GM19372 (cell line): ENCODE measurements around the gene NACC2.

Experiments
- ATAC-seq: cut with Tn5 transposase; IDR thresholded peaks from one replicate; pipeline ENCODE4 v1.9.1; 2021; ENCODE audit warnings: mild to moderate bottlenecking, low read depth, moderate library complexity; ENCODE audit not compliant: unreplicated experiment

NACC2 gene

DNA sequence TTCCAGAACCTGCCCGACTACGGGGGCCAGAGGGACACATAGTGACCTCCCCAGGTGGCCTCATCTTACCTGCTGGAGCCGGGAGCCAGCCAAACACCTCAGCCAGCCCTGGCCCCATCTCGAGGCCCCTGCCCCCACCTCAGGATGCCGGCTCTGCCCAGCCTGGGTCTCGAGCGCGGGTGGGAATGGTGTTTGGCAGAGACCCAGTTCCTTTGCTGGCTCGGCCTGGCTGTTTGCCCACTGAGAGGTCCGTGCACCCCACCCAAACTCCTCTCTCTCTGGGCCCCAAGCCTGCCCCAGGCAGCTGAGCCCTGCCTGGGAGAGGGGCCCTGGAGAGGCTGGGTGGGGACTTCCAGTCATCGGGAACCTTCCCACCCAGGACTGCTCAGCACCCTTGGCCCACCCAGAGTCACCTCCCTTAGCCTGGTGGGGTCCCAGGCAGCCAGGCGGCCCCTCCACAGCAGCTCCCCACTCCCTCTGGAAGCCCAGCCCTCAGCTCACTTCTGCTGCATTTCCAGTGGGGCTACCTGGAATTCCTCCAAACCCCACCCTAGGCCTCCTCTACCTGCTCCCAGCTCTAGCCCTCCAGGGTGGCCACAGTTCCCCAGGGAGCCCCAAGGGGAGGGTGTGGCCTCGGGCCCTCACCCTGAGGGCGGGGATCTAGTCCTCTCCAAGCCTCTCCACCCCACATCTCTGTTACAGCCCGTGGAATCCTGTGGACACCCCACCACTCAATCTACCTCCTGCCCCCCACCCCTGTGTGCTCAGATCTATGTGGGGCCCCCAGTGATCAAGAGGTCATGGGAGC lies 91.5 kb downstream of the NACC2 start:
- no peak for ATAC-seq

DNA sequence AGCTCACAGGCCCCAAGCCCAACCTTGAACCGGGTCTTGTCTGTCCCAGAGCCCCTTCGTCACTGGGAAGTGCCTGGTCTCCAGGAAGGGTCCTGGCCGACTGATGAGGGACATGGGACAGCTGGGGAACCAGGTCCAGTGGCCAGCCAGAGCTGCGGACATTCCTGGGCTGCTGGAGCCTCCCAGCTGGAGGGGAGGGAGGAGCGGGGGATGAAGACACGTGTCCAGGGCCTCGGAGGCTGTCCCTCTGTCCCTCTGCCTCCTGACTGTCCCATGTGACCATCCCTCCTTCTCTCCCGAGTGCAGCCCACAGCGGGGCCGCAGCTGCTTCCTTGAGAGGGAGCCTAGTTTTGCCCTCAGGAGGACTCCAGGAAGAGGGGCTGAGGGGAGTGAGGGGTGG lies 92.2 kb downstream of the NACC2 start:
- ATAC-seq: no peak

DNA sequence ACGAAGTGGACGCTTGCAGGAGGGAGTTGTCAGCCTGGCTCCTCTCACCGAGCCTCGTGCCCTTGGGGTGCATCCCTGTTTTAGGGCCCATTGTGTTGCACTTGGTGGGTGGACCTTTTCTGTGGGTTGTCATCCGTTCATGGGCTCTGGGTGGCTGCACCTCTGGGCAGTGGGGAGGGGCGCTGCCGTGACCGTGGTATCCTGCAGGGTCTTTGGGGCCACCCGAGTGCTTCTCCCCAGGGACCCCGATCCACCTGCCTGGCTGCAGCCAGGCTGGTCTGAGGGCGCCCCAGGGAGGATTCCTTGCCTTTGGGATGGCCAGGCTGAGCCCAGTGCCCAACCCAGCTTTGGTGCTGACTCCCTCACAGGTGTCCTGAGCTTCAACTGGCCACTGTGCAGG lies 92.9 kb downstream of the NACC2 start:
- ATAC-seq: no peak

DNA sequence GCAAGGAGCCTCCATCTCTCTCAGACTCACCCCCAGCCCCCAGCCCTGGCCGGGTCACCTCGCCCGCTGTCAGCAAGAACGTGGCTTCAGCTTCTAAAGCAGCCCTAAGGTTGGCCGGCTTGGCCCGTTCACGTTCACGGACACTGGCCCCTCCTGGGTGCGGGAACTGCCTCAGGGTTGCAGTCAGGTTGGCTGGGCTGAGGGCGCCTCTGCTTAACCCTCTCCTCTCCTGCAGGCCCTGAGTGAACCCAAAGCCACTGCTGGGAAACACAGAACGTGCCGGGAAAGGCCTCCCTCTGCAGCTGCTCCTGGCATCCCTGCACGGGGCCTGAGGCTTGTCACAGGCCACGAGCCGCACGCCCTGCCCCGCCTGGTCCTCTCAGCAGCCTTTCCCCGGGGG lies 93.9 kb downstream of the NACC2 start:
- ATAC-seq: no peak

DNA sequence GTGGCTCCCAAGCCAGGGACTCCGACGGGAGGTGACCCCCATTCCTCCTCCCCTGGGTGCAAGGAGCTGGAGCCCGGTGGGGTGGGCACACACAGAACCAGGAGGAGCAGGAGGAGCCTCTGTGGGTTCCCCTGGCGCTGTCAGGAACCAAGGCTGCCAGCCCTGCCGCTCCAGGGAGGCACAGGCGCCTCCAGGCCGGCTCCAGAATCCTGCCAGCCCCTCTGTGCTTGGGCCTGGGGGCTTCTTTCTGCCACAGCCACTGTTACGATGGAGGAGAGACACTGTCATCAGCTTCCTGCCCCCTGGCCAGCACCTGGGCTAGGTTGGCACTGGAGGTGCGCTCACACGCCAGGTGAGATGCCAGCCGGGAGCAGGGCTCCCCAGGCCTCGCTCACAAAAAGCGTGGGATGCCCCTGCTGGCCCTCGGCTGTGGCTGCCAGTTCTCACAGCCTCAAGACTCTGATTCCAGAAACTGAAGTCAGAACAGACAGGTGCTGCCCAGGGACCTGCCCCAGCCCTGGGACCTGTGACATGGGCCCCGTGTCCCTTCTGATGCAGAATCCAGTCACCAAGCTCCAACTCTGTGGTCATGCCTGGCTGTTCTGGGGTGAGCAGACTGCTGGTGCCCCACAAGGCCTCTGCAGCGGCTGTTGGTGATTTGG lies 96.5 kb downstream of the NACC2 start:
- no peak for ATAC-seq

DNA sequence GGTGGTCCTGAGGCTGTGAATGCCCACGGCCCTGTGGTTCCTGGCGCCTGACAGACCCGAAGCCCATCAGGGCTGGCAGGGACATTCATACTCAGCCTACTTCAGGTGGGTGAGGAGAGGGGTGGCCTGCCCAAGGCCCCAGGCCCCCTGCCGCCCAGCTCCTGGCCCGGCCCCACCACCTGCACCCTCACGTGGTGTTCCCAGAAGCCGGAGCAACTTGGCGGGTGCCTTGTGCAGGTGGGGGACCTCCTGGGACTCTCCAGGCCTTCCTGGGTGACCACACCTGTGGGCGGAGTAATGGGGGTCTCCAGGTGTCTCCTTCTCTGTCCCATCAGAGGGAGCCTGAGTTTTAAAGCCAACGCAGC lies 97.1 kb downstream of the NACC2 start:
- ATAC-seq: no peak

DNA sequence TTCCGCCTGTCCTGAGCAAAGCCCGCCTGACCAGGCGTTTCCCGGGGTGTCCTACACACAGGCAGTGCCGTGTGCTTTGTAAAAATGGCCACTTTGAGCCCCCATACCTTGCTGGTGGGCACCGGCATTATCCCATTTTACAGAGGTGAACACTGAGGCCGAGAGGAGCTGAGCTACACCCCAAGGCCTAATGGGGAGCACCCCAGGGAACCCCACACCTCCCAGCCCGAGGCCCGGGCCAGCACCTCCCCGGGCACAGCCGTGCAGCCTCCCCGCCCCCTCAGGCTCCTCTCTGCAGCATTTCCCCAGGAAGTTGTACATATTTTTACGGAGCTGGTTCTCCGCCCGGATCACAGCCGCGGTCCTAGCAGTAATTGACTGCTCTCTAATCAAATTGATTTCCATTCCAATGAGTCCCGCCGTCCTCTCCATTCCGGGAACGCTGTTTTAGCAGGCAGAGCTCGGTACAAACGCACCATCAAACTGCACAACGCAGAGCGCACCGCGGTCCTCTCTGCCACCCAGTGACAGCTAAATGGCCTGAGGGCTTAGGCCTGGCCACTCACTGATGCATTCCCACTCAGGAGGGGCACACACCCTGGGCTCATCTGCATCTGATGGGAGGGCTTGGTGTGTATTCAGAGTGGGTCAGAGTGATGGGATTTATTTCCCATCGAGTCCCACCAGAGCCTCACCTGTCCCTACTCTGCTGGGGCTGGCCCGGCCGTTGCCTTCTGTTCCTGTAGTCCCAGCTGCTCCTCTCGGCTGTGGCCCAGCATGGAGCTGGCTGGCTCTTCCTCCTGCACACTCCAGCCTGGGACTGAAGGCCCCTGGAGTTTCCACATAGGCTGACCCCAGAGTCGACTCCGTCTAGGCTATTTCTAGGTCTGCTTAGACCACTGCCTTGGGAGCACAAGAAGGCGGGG lies 97.7 kb downstream of the NACC2 start:
- no peak for ATAC-seq

DNA sequence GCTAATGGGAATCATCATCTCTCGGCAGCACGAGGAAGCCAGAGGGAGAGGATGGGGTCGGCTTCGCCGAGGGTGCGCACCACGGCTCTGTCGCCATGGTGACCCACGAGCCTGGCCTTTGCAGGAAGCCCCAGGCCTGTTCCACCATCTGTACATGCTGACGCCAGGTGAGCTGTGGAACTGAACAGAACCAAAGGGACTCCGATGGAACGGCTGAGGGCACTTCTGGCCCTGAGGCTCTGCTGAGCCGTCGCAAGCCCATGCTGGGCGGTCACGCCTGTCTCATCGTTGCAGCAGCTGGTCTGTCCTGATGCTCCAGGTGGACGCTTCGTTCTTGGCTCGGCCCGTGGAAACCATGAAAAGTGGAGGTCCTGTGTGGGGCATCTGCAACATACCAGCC lies 99.3 kb downstream of the NACC2 start:
- no peak for ATAC-seq

DNA sequence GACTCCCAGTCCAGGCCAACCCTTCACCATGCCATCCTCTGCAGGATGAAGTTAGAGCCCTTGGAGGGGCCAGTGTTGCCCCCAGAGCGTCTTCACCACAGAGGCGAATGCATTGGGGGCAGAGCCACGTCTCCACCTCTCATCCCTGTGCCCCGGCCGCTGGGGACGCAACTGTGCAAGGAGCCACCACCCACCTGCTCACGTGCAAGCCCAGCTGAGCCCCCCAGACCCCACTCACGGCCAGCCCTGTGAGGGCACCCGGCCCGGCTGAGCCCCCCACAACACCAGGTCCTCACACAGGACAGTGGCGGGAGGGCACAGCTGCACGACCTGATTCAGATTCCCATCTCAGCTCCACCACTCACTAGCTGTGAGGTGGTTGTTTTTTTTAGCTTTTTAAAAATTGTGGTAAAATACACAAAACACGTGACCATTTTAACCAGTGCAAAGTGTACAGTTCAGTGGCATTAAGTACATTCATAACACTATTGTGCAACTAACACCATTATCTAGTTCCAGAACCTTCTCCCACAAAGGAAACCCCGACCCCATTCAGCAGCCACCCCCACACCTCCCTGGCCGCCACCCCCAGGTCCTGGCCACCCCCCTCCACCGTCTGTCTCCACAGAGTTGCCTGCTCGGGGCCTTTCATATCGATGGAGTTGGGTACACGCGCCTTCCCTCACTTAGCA lies 100.4 kb downstream of the NACC2 start:
- ATAC-seq: no peak

DNA sequence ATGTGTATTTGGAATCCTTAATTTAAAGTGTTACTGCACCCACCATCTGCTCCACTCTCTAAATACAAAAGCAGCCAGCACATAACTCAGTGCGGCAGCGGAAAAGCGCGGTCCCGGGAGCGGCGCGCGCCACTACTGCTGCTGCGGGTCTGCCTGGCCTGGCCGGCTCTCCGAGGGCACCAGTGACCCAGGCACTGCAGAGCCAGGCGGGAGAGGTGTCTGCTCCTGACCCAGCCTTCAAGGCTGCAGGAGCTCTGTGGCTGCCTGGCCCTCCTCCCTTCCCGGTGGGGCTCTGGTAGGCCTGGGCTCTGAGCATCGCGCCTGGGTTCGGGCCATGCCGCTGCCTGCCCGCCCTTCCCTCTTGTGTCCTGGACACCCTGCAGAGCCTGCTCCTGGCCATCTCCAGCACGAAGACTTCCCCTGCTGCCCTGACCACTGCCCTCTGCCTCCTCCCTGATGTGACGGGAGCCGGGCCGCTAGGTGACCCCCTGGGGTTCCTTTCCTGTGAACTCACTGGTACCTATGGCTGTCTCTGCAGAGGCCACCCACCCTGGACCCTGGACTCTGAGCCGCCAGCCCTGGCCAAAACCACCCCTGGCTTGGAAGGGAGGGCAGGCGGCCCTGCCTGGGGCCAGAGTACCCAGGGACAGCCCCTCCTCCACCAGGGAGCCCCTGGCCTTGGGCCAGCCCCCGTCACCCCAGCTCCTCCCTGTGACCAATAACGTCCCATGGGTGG lies 101.2 kb downstream of the NACC2 start:
- no peak for ATAC-seq

DNA sequence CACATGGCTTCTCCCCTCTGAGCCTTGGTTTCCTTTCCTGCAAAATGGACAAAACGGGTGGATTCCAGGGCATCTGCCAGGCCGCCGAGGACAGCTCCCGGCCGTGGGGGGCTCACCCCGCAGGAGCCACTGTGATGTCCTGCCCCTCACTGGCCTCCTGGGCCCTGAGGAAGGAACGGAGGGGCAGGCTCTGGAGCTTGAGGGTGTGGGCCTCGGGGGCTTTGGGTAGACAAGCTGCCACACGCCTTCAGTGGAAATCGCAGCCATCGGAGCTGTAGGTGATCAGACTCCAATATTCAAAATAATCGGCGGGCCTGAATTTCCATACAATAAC lies 101.7 kb downstream of the NACC2 start:
- ATAC-seq: no peak

DNA sequence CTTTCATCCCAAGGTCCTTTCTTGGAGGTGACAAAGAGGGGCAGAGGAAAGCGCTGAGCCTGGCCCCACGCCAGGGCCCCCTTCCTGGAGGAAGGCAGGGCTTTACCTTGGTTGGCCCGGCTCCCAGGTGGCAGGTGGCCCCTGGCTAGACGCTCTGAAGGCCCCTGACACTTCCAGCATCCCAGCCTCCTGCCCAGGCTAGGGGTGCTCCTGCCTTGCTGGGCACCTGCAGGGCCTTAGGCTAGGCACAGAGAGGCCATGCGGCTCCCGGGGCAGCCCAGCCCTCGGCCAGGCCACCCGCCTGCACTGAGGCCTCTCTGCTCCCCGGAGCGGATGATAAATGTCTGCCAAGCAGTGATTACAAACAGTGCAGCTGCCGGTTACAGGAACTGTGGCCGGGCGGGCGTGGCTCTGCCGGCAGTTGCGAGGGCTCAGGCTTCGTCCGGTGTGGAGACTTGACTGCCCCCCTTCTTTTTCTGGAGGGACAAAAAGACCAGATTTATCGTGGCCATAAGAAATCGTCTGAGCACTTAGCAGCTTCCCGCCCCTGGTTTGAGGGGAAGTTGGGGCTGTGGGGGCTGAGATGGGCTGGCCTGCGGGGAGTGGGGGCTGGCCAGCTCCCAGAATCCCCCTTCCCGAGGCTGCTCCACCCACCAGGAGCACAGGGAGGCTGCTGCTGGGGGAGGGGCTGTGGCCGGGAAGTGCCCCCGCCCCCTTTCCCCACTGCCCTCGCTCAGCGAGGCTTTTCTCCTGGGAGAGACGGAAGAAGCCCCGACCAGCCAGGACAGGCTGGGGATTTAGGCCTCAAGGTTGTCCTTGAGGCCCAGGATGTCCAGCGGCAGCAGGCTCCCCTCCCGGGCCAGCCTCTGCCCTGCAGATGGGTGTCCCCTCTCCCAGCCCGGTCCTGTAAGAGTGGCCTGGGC lies 102.3 kb downstream of the NACC2 start:
- no peak for ATAC-seq

DNA sequence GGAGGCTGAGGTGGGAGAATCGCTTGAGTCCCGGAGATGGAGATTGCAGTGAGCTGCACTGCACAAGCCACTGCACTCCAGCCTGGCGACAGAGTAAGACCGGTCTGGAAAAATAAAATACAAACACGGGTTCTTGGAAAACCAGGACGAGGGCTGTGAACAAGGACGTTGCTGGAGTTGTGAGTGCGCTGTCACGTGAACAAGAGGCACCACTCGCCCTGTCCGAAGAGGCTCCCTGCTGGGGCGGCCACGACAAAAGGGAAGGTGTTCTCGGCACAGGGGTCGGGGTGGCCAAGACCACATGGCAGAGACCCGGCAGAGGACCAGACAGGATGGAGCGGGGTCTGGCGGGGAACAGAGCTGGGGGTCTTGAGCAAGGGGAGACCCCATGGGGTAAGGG lies 103.3 kb downstream of the NACC2 start:
- no peak for ATAC-seq

DNA sequence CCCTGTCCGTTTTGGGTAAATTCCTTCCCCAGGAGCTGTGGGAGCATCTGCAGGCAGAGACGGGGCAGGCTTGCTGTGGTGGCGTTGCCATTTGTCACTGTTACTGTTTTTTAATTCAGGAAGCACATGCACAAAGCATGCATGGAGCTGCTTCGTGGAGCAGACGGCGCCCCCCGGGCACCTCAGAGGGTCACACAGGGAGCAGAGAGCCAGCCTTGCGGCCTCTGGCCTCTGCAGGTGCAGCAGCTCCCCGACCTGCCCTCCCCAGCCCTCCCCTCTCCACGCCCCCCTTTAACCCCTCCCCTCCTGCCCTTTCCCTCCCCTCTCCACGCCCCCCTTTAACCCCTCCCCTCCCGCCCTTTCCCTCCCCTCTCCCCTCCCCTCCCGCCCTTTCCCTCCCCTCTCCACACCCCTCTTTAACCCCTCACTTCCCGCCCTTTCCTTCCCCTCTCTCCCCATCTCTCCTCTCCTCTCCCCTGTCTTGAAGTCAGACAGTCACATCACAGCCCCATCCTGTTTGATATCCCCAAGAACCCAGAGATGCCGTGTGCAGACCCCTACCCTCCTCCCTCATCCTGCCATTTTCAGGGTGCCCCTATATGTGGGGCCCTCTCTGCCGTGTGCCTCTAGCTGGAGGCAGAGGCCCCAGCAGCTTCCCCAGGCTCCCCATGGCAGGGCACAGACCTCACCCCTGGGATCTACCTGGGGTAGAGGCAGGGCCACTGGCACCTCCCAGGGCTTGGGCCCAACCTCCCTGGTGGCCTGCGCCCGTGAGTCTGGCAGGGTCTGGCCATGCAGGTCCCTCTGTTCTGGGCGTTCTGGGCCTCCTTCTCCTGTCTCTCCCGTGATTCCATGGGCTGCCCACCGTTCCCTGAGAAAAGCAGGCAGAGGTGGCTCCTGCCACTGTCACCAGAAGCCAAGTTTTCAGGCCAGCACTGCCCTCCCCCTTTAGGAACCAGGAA lies 104.3 kb downstream of the NACC2 start:
- no peak for ATAC-seq

DNA sequence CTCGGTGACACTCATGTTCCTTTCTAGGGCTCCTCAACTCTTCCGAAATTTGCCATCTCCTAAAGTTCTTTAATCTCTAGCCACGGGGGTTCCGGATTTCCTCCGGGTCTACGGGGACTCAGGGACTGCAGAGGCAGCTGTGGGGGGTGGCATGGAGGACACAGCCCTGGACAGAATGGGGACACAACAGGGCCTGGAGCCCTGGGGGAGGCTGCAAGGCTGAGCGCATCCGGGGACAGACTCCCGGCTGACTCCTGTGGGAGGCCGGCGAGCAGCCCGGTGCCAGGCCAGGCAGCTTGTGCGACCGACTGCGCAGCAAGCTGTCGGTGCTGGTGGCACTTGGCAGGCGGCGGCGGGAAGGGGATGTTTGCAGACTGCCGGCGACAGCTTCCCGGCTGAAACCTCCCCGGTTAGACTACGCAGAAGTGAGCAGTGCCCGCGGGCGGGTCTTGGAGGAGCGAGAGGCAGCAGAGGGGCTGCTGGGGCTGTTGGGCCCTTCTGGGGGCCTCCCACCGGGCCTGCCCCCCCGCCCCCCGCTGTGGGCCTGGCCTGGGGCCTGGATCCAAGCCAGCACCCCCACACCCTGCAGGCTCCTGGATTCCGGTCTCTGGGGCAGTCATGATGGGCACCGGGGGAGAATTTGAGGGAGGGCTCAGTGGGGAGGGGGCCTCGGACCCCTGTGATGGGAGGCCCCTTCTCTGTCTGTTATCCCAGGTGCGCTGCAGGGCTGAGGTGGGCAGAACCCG lies 105.2 kb downstream of the NACC2 start:
- no peak for ATAC-seq

DNA sequence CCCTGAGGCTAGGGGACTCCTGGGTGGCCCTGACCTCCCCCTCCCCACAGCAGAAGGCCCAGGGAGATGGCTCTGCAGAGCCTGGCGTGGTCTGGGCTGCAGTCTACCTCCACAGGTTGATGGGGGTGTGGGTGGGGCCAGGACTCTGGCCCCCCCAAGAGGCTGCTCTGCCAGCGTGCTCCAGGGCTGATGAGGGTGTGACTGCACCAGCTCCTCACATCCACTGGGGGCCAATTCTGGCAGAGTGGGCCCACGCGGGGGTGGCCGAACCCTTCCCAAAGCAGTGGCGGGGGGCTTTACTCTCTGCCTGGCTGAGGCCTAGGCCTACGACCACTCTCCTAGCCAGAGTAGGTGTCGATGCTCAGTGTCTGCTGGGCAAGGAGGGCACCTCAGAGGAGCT lies 105.9 kb downstream of the NACC2 start:
- ATAC-seq: no peak

DNA sequence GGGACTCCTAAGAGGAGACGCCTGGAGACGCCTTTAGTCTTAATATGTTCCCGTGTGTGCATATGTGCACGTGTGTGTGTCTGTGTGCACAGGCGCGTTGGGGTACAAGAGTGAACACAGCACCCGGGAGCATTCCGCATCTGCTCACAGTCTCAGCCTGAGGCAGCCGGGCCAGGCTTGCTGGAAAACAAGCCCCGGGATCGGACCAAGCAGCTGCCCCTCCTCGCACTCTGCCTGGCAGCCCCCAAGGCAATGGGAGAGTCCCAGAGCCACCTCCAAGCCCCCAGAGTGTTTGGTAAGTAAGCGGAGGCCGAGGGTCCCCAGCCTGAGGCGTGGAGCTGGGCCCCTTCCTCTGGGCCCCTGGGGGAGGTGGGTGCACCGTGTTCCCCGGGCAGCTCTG lies 106.6 kb downstream of the NACC2 start:
- no peak for ATAC-seq
